Measurements from ENCODE around the gene MYBPC1. TPM values are rescaled to one million over a fixed set of nuclear protein-coding genes. Genes with fewer than 3 reads are reported as not detected.
A peak's percentile ranks its signal among the peaks of the same experiment; 100 is the strongest.

The MYBPC1 gene
- total and polyA plus RNA-seq, 2 experiments from 2014 or later, result 0.18 TPM; not detected in 1

DNA sequence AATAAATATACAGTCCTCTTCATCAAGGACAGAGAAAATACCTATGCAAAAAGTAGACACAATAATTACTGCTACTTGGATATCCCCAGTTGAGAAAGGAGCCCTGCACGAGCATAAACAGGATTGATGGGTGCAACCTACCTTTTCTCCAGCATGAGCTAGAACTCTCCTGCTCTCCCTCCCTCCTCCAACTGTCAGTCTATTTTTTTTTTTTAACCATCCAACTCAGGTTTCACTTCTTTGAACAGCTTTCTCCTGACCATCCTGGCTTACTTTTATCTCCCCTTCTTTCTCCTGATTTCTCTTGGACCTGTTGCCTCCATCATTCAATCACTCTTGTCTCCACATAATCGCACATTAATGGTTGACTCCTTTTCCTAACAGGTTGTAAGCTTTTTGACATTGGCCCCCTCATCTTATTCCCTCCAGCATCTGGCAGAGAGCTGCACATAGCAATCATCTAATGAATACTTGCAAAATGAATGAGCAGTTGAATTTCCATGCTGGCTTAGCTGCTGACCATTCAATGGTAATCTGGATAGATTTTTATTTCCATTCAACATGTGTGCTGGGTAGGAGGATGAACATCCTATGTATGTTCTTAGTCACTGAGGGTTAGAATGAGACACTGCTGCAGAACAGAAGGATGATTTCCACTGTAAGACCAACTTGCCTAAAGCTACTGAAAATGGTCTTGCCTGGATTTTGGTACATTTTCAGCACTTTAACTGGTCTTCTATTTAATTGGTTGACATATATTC is 24.4 kb downstream of the MYBPC1 start (continued):
- TF ChIP-seq, protein P1, sequence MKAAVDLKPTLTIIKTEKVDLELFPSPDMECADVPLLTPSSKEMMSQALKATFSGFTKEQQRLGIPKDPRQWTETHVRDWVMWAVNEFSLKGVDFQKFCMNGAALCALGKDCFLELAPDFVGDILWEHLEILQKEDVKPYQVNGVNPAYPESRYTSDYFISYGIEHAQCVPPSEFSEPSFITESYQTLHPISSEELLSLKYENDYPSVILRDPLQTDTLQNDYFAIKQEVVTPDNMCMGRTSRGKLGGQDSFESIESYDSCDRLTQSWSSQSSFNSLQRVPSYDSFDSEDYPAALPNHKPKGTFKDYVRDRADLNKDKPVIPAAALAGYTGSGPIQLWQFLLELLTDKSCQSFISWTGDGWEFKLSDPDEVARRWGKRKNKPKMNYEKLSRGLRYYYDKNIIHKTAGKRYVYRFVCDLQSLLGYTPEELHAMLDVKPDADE (IDR thresholded peaks at IDR 0.05), result no peak
- TF ChIP-seq NANOG (IDR thresholded peaks at IDR 0.05; ENCODE audit: borderline replicate concordance) (no peak), ZNF331 (CRISPR knock-in tag; IDR thresholded peaks at IDR 0.05; ENCODE audit: low read depth) (no peak), ZNF114 (CRISPR knock-in tag; IDR thresholded peaks at IDR 0.05) (no peak)

DNA sequence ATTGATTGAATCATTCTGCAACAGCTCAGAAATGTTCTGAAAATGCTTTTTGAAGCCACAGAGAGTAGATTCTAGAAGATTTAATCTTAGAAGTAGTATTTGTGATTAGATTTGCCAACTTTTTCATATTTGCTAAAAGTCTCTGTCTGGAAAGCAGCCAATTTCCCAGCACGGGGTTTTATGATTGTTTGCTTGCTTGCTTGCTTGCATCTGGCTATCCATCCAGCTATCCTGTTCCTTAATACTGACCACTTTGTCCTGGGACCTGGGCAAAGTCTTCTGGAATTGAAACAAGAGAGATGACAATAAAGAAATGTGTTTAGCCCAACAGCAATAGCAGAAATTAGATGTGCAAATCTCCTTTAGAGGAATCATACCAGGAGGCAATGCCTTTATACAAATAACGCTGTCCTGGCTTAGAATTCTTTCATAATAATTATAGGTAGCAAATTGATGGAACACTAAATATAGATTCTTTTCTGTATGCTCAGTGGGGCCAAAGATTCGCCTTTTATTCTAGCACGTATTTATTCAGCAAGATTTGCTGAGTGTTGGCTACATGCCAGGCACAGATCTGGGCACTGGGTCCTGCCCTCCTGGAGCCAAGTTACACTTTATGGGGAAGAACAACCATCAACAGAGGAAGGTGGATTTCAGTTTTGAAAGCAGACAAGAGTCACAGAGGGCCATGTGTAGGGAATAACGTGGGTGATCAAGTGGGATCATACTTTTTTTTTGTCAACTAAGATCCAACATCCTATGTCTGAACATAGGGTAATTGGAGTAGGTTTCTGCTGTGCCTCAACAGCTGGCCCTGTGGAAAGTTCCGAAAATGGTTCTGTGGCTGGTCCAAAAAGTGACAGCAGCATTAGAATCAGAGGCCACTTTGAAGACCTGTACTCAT is 25.3 kb downstream of the MYBPC1 start:
- Histone ChIP-seq H3K27me3 (ENCODE audit: insufficient read depth) (no peaks in the 10 kb centered on the region), H3K4me2 (no peak overlapping the region), H4K20me1 (replicated peaks; ENCODE audit: insufficient read depth) (no peaks in the 10 kb centered on the region), H3K4me3 (no peak overlapping the region), H3K27ac (ENCODE audit: low read depth) (no peak overlapping the region), H3F3A (replicated peaks; ENCODE audit: low read depth) (no peaks in the 10 kb centered on the region), H2AFZ (0 out of 2 replicates have a peak overlapping the region, but pooled peaks have one; percentile 10), H3K9me2 (ENCODE audit: insufficient read depth) (0 out of 2 replicates have a peak, but pooled peaks cover 2% of the 10 kb centered on the region), H3K4me1 (ENCODE audit: insufficient read depth) (no peaks in the 10 kb centered on the region), H3K79me2 (replicated peaks; ENCODE audit: insufficient read depth) (no peaks in the 10 kb centered on the region), H3K36me3 (ENCODE audit: insufficient read depth) (no peaks in the 10 kb centered on the region)
- Mint-ChIP-seq H3K4me3 (no peak overlapping the region), H3K27ac (no peak overlapping the region; the same call in 1 of the 2 replicates), H3K4me1 (no peaks in the 10 kb centered on the region; the same call in 2 of the 3 replicates), H3K36me3 (ENCODE audit: low read depth) (no peaks in the 10 kb centered on the region), H3K27me3 (ENCODE audit: insufficient read depth, low read depth, poor library complexity) (no peaks in the 10 kb centered on the region), H3K9me3 (no peaks in the 10 kb centered on the region)
- no peak for DNase-seq (ENCODE audit: low spot score)
- no peak for ATAC-seq
- TF ChIP-seq, protein P2, sequence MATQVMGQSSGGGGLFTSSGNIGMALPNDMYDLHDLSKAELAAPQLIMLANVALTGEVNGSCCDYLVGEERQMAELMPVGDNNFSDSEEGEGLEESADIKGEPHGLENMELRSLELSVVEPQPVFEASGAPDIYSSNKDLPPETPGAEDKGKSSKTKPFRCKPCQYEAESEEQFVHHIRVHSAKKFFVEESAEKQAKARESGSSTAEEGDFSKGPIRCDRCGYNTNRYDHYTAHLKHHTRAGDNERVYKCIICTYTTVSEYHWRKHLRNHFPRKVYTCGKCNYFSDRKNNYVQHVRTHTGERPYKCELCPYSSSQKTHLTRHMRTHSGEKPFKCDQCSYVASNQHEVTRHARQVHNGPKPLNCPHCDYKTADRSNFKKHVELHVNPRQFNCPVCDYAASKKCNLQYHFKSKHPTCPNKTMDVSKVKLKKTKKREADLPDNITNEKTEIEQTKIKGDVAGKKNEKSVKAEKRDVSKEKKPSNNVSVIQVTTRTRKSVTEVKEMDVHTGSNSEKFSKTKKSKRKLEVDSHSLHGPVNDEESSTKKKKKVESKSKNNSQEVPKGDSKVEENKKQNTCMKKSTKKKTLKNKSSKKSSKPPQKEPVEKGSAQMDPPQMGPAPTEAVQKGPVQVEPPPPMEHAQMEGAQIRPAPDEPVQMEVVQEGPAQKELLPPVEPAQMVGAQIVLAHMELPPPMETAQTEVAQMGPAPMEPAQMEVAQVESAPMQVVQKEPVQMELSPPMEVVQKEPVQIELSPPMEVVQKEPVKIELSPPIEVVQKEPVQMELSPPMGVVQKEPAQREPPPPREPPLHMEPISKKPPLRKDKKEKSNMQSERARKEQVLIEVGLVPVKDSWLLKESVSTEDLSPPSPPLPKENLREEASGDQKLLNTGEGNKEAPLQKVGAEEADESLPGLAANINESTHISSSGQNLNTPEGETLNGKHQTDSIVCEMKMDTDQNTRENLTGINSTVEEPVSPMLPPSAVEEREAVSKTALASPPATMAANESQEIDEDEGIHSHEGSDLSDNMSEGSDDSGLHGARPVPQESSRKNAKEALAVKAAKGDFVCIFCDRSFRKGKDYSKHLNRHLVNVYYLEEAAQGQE (IDR thresholded peaks at IDR 0.05; ENCODE audit: unreplicated experiment), result no peak
- TF ChIP-seq EZH2phosphoT487 (IDR thresholded peaks at IDR 0.05; ENCODE audit: unreplicated experiment) (no peak), CREB1 (CRISPR knock-in tag; IDR thresholded peaks at IDR 0.05; ENCODE audit: low read depth) (no peak), EZH2 (IDR thresholded peaks at IDR 0.05; ENCODE audit: low read depth, unreplicated experiment) (no peak), NANOG (IDR thresholded peaks at IDR 0.05; ENCODE audit: borderline replicate concordance) (no peak), JUNB (IDR thresholded peaks at IDR 0.05; ENCODE audit: unreplicated experiment) (no peak)
- TF ChIP-seq, protein P3, sequence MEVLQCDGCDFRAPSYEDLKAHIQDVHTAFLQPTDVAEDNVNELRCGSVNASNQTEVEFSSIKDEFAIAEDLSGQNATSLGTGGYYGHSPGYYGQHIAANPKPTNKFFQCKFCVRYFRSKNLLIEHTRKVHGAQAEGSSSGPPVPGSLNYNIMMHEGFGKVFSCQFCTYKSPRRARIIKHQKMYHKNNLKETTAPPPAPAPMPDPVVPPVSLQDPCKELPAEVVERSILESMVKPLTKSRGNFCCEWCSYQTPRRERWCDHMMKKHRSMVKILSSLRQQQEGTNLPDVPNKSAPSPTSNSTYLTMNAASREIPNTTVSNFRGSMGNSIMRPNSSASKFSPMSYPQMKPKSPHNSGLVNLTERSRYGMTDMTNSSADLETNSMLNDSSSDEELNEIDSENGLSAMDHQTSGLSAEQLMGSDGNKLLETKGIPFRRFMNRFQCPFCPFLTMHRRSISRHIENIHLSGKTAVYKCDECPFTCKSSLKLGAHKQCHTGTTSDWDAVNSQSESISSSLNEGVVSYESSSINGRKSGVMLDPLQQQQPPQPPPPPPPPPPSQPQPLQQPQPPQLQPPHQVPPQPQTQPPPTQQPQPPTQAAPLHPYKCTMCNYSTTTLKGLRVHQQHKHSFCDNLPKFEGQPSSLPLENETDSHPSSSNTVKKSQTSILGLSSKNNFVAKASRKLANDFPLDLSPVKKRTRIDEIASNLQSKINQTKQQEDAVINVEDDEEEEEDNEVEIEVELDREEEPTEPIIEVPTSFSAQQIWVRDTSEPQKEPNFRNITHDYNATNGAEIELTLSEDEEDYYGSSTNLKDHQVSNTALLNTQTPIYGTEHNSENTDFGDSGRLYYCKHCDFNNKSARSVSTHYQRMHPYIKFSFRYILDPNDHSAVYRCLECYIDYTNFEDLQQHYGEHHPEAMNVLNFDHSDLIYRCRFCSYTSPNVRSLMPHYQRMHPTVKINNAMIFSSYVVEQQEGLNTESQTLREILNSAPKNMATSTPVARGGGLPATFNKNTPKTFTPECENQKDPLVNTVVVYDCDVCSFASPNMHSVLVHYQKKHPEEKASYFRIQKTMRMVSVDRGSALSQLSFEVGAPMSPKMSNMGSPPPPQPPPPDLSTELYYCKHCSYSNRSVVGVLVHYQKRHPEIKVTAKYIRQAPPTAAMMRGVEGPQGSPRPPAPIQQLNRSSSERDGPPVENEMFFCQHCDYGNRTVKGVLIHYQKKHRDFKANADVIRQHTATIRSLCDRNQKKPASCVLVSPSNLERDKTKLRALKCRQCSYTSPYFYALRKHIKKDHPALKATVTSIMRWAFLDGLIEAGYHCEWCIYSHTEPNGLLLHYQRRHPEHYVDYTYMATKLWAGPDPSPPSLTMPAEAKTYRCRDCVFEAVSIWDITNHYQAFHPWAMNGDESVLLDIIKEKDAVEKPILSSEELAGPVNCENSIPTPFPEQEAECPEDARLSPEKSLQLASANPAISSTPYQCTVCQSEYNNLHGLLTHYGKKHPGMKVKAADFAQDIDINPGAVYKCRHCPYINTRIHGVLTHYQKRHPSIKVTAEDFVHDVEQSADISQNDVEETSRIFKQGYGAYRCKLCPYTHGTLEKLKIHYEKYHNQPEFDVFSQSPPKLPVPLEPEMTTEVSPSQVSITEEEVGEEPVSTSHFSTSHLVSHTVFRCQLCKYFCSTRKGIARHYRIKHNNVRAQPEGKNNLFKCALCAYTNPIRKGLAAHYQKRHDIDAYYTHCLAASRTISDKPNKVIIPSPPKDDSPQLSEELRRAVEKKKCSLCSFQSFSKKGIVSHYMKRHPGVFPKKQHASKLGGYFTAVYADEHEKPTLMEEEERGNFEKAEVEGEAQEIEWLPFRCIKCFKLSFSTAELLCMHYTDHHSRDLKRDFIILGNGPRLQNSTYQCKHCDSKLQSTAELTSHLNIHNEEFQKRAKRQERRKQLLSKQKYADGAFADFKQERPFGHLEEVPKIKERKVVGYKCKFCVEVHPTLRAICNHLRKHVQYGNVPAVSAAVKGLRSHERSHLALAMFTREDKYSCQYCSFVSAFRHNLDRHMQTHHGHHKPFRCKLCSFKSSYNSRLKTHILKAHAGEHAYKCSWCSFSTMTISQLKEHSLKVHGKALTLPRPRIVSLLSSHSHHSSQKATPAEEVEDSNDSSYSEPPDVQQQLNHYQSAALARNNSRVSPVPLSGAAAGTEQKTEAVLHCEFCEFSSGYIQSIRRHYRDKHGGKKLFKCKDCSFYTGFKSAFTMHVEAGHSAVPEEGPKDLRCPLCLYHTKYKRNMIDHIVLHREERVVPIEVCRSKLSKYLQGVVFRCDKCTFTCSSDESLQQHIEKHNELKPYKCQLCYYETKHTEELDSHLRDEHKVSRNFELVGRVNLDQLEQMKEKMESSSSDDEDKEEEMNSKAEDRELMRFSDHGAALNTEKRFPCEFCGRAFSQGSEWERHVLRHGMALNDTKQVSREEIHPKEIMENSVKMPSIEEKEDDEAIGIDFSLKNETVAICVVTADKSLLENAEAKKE (CRISPR knock-in tag; IDR thresholded peaks at IDR 0.05), result no peak
- TF ChIP-seq, protein P1 (IDR thresholded peaks at IDR 0.05), result no peak

Measured in GM23338 (cell line).